ENCODE data around the gene MTM1.

The MTM1 gene

DNA sequence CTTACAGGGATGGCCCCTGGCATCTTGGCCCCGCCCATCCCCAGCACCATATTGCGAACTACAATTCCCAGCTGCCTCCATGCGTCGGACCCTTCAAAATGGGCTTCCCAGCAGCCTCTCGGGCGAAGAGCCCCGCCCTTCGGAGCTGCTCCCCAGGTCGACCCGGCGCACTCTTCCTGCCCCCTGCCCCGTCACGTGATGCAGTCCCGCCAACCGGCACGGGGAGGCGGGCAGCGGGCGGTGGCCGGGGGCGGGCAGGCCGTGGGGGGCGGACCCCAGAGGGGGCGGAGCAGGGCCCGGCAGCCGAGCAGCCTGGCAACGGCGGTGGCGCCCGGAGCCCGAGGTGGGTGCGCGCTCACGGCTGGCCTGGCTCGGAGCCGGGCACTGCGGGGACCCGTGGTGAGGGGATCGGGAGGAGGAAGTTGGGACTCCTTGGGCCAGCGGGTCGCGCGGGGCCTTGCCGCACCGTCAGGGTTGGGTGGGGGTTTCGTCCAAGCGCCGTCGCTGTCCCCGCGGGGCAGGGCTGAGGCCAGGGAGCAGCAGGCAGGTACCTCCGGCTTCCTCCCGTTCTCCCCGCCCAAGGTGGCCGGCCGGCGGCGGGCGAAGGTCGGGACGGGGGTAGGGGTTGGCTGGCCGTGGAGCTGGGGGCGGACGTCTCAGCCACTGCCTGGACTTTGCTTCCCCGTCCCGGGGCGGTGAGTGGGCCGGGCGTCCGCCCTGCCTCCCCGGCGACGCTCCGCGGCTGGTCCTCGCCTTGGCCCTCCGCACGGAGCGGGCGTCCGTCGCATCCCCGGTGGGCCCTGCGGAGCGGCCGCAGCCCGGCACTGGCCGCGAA is at the start of gene MTM1:
Gene MTM1, plus strand, starts transcription at position 302 of the 835 bp plus-strand sequence. CDS start 23,994 bp downstream, outside the sequence.
- DNase-seq (ENCODE audit: low read depth, low spot score): peak; percentile 97

DNA sequence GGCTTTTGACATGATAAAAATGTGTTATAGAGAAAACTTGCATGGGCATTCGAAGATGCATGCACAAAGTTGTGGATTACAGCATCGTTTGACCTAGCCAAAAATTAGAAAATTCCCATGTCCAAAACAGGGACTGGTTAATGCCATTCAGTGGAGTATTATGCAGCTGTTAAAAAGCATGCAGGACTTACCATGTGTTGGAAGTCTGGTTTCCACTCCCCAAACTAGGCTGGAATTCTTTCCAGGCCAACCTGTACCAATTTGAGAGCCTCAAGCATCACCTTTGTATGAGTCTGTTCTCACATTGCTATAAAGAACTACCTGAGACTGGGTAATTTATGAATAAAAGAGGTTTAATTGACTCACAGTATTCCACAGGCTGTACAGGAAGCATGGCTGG is 45.9 kb upstream of the MTM1 start:
- no peak for DNase-seq (ENCODE audit: low read depth, low spot score)

DNA sequence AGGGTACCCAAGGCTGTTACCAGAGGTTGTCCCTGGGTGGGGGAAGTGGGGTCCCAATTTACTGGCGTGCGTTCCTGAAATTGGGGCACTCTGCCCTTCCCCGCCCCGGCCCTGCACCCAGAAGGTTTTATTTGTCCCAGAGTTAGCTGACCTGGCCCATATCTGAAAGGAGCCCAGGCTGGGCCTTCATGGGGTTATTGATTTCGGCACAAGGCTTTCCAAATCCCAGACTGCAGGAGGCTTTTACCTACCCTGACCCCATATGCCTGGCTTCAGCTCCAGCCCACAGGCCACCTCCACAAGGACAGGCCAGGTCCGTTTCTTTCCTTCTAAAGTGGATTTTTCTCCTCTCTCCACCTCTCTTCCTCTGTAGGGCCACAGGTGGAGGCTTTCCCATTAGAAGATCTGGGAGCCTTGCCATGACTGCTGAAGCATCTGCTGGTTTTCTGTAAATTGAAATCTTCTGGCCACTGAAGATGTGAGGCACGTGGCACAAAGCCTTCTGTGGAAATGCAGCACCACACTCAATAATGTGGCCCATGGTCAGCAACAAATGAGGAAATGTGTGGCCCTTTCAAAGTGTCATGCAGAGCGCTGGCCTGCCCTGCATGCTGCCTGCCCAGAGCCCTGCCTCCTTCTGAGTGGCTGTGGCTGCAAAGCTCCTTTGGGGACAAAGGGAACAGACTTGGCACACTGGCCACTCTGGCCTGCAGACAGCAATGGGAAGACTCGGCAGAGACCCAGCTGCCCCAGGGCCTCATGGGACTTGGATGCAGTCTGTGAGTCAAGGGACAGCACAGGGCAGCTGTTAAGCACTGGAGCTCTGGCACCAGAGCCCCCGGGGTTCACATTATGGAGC is 43.1 kb upstream of the MTM1 start:
- DNase-seq (ENCODE audit: low read depth, low spot score): no peak

DNA sequence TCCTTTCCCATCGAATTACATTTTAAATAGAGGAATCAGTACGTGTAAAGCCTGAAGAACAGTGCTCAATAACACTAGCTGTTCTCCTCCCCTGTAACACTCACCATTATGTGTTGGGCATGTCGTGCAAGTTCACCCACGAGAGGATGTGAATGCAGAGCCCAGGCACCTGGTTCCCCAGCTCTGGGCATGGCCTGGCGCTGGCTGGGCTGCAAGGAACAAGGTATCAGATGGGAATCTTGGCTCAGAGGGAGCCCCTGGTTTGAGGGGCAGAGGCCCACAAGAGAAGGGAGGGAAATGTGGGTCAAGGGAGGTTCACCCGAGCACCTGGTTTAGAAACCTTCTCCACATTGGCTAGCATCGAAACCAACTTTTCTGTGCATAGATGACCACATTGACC is 41.7 kb upstream of the MTM1 start:
- no peak for DNase-seq (ENCODE audit: low read depth, low spot score)

DNA sequence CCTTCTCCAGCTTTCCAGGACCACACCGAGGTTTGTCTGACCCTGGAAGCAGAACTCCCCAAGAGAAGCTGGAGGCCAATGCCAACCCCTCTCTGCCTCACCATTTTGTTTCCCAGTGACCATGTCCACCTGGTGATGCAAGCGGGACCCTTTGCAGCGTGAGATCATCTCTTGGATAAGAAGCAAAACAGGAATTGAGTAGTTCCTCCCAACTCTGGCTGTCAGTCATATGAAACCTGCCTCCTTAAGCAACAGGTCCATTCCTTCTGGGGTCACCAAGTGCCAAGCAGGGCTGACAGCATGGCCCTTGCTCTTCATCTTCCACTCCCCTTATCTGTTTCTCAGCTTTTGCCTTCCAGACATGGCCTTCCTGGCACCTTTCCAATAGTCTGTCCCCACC is 41.3 kb upstream of the MTM1 start:
- DNase-seq (ENCODE audit: low read depth, low spot score): no peak

DNA sequence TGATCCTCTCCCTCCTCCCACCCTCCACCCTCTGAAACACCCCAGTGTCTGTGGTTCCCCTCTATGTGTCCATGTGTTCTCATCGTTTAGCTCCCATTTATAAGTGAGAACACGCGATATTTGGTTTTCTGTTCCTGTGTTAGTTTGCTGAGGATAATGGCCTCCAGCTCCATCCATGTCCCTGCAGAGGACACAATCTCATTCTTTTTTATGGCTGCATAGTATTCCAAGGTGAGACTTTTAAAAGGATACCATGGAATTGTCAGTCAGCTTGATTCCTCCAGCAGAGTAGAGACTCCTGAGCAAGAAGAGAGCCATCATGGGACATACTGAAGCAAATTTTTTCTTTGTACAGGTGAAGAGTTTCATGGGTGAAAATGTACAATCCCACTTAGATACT is 38.8 kb upstream of the MTM1 start:
- no peak for DNase-seq (ENCODE audit: low read depth, low spot score)

DNA sequence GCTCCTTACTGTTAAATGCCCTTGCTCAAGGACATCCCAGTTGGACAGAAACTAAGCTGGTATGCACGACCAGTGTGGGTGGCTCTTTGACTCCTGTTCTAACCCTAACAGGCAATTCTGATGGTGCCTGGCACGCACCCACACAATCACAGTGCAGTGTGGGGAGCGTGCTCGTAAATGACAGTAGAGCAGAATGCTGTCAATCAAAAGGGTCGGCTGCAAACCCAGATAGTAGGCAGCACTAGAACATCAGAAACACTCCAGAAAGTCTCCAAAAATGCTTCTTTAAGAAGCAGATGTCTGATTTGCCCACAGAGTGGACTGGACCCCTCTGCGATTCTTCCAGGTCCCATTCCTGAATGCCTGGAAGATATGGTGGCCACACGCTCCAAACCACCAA is 37.6 kb upstream of the MTM1 start:
- no peak for DNase-seq (ENCODE audit: low read depth, low spot score)

DNA sequence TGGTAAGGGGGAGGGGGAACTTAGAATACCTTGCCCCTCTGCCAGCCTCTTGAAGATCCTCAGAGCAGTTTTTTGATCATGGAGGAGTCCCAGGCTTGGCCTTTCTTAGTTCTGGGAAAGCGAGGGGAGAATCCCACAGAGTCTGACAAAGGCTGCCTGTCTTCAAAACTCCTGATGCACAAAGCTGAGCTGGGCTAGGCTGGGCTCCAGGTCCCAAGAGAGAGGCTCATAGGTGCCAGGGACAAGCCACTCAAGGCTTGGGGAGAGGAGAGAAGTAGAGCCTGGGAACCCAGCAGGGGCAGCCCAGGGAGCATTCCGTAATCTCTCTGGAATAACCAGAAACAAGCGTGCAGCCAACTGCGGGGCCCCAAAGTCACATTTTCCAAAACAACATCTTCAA is 37.0 kb upstream of the MTM1 start:
- DNase-seq (ENCODE audit: low read depth, low spot score): no peak

DNA sequence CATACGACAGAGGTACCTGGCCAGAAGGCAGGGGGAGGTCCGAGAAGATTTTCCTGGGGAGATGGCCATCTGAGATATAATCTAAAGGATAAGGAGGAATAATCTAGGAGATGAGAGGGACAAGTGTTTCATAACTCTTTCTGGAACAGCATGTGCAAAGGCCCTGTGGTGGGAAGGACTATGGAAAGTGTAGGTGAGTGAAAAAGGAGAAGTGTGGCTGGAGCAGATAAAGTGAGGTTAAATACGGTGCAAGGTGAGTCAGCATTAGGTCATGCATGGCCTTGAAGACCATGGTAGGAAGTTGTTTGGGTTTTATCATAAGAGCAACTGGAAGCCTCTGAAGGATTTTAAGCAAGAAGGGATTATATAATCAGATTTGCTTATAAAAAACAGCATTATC is 34.6 kb upstream of the MTM1 start:
- DNase-seq (ENCODE audit: low read depth, low spot score): no peak

DNA sequence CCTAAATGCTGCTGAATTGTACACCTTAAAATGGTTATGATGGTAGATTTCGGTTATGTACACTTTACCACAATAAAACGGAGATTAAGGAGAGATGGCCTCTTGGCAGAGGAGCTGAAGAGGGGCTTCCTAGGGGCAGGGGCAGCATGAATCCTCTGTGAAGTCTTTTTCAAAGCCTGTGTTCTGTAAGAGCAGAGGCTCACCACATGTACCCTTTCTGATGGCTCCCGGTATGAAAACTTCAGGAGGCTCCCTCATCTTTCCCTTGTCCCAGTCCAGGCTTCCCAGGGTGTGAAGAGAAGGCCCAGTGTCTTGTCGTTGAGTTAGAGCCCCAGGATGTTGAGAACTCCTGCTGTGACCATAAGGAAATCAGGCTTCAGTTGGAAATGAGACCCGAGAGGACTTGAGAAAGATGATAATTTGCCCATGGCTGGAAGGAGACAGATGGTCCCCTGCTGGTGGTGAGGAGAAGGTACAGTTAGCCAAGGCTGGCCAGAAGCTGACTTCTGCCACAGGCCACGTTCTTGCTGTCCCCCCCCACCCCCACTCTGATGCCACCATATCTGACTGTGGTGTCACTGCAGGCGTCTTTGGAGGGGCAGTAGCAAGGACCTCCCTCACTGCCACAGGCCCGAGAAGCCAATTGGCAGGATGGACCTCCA is 31.8 kb upstream of the MTM1 start:
- DNase-seq (ENCODE audit: low read depth, low spot score): no peak

DNA sequence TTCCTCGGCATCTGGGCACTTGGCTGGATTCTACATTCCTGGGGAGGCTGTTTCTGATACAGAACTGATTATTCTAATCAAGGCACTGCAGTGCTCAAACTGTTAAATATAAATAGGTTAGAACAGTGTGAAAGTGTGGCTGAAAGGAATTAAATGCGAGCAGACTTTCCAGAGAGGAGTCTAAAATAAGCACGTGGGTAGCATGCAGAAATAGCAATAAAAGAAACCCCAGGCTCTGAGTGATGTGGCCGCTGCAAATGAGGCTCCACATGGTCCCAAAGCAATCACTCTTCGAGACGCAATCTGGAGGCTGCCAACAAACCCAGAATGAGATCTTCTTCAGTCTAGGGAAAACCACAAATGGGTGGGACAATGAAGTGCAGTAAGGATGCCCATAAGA is 30.6 kb upstream of the MTM1 start:
- no peak for DNase-seq (ENCODE audit: low read depth, low spot score)

DNA sequence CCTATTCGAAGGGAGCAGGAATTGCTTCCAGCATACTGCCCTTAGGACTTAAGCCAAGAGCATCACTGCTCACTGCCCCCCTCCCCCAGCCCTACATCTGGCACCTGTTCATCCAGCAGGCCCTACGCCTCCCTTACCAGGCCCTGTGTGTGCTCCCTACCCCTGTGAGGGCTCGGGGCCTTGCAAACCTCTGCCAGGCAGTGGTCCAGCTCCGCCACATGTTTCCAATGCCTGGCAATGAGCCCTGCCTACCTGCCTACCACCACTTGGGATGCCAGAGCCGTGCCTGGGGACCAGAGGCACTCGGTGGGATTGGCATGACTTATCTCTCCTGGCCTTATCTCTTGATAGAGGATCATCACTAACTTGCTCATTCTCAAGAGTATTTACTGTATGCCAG is 27.5 kb upstream of the MTM1 start:
- DNase-seq (ENCODE audit: low read depth, low spot score): no peak

DNA sequence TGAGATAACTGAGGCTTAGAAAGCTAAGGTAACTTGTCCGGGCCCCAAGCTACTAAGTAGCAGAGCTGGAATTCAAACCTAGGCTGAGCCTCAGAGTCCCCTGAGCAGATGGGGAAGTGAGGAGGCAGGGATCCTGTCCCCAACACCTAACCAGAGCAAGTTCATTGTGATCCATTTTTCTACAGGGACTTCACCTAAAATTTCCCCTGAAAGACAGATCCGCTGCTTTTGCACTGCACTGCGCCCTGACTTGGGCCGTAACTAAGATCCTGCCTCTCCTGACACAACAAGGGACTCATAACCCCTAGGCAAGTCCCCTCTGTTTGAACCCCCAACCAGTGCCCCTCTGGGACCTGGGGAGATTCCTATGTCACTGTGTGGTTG is 25.6 kb upstream of the MTM1 start:
- DNase-seq (ENCODE audit: low read depth, low spot score): no peak

DNA sequence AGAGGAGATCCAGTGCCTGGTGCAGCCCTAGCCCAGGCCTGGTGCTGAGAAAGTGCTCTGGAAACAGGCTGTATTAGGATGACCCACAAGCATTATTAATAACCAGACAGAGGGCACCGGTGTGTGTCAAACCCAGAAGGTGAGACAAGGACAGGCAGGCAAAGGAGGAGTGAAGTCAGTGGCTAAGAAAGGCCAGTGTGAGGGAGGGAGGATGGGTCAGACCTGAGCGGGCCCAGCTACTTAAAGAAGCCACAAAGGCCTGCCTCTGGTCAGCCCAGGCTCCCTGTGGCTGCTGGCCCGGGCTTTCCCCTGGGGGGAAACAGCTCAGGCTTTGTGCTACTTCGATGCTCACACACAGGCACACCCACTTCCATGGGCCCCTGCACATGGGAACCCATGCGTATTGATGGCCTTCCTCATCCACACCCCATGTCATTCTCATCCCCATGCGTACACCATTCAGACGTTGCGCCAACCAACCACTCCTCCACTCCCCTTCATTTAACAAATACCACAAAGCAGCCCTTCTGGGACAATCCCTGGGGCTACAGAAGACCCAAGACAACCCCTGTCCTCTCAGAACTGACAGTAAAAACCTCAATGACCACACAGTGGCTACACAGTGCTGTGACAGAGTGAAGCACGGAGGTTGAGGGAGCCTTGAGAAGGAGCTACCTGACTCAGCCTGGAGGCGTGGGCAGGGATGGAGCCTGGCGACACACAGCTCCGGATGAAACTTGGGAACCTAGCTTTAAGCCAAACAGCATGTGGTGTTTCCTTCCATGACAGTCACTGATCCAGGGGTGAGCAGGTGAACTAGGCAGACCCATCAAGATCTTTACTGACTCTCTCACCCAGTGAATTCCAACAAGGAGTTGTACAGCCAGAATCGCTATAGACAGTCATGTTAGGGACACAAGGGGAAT is 24.9 kb upstream of the MTM1 start:
- DNase-seq (ENCODE audit: low read depth, low spot score): no peak

DNA sequence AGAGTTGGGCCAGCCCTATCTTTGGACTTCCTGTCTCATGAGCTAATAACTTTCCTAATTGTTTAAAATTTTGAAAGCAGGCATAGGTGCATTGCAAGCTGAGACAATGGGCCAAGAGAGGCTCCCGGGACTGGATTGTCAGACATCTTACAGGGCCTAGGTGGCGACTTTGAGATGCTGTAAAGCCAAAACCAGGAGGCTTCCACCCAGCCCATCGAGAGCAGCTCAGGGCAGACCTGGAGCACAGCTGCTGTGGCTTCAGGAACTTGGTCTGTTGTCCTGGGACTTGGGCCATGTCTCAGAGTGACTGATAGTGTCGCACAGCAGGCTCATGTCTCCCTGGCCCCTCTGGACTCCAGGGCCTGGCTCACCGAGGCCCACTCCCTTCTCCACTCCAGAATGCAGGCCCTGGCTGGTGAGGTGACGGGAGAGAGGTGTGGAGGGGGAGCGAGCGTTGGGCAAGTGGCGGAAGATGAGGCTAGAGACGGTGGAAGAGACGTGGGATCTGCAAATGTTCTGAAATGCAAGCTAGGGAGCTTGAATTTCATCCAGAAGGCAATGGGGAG is 24.1 kb upstream of the MTM1 start:
- DNase-seq (ENCODE audit: low read depth, low spot score): no peak

DNA sequence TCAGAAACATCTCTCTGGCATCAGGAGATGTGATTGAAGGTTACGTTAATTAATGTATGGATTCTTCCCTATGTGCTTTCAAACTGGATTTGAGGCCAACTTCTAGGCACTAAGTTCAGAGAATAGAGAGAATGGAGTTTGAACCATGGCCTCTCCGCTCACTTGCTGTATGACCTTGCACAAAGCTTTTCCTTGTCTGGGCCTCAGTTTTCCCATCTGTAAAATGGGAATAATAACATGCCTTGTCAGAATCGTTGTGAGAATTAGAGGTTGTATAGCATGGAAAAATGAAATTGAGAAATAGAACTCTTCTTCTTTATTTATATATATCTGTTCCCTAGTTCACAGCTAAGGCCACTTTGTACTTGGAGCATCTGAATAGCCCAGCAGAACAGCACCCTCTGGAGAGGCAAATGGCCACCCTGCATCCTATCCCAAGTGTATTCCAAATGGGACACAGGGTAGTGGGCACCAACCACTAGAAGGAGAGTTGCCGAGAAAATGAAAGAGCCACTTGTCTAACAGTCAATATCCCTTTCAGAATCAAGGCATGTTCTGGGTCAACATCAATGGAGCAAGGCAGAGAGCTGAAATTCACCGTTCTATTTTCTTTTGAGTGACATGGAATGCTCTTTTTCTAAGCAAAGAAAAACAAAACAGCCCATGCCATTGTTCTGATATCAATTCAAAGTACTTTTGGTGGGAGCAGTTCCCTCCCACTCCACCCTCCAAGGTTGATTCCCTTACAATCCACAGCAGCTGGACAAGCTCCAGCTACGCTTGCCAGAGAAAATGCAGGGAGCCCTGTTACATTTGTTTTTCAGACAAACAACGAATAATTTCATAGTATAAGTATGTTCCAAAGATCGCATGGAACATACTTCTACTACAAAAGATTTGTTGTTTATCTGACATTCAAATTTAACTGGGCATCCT is 23.3 kb upstream of the MTM1 start:
- DNase-seq (ENCODE audit: low read depth, low spot score): peak; percentile 73

DNA sequence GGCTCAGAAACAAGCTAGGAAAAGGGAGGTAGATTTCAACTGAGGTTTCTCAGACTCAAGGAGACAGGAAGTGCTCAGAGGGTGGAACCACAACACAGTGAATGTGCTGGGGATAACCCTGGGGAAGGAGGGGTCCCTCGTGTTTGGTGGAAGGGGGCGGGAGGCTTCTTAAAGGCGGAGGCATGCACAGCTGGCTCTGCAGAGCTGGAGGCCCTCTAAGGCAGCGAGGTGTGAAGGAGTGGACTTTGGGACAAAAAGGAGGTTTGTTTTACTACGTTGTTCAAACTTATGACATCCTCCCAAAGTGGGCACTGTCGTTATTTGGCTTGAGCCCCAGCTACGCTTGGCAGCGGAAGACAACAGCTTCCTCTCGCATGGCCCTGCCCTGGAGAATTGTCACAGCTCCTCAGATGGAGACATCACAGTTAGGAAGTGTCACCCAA is 21.7 kb upstream of the MTM1 start:
- DNase-seq (ENCODE audit: low read depth, low spot score): no peak

DNA sequence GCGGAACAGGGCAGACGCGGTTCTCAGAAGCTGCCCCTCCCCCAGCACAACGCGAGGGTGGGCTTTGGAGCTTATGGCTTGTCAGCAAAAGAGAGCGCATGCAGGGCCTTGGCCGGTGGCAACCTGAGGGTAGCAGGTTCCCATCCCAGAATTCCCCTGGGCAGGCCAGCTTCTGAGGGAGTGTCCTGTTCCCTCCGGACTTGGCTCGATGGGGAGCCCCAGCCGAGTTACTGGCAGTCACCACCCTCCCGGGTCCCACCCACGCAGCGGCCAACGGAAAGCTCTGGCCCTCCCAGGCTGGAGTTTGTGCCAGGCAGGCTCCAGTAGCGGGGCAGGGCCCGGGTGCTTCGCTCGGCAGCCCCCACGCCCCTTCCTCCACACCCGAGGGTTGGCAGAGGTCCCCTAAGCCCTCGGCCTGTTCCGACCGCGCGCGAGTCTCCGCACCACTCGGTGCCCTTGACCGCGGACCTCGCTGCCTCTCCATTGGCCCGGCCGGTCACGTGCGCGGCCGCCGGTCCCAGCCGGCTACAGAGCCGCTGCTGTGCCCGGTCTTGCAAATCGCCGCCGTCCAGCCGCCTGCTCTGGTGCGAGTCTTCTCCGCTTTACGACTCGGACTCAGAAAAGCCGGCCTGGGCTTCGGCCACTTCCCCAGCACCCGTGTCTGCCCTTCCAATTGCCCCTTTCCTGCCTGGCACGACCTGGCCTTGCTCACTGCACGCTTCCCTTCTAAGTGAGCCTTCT is 20.9 kb upstream of the MTM1 start:
- DNase-seq (ENCODE audit: low read depth, low spot score): peak; percentile 62

DNA sequence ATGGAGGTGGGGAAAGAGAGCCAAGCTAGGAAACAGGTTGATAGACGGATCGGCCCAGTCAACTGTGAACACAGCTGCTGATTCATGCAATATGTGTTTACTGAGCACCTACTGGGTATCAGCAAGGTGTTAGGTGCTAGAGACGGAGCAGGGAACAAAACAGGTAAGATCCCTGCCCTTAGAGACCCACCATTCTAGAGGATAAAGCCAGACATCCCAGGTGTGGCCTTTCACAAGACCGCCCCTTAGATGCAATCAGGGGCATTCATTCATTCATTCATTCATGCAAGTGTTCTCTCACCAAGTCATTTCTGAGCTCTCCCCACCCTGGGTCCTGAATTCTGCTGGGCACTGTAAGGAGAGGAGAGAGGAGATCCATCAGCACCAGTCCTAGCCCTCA is 20.2 kb upstream of the MTM1 start:
- DNase-seq (ENCODE audit: low read depth, low spot score): no peak
